ENCODE results near the gene TRIM39. TPM values are rescaled to one million over a fixed set of nuclear protein-coding genes. Genes with fewer than 3 reads are reported as not detected.

The TRIM39 gene
- total RNA-seq, 6 donors from 2014 or later: 12.2 to 23.3 (median 16.2) TPM

DNA sequence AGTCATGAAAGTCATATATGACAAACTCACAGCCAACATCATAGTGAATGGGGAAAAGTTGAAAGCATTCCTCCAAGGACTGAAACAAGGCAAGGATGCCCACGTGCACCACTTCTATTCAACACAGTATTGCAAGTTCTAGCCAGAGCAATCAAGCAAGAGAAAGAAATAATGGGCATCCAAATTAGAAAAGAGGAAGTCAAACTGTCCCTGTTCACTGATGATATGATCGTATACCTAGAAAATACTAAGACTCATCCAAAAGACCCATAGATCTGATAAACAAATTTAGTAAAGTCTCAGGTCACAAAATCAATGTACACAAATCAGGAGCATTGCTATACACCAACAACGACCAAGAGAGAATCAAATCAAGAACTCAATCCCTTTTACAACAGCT is 59.4 kb downstream of the TRIM39 start:
- Histone ChIP-seq H3K9me3 (no peaks in the 10 kb centered on the region), H3K27me3 (peaks cover 0 to 3% (median 0%) of the 10 kb centered on the region in 4 donors), H3K4me3 (no peak overlapping the region), H3K36me3 (no peaks in the 10 kb centered on the region), H3K27ac (no peak overlapping the region), H3K4me1 (no peaks in the 10 kb centered on the region)
- WGBS, 2 donors: 37 to 43% methylated on average over 3 of the region's 3 CpGs
- no peak for DNase-seq
- no peak for ATAC-seq (ENCODE audit: low FRiP score in 2 of 2)
- TF ChIP-seq EP300 (IDR thresholded peaks at IDR 0.05): no peak
- no peak for TF ChIP-seq POLR2A (IDR thresholded peaks at IDR 0.05)

DNA sequence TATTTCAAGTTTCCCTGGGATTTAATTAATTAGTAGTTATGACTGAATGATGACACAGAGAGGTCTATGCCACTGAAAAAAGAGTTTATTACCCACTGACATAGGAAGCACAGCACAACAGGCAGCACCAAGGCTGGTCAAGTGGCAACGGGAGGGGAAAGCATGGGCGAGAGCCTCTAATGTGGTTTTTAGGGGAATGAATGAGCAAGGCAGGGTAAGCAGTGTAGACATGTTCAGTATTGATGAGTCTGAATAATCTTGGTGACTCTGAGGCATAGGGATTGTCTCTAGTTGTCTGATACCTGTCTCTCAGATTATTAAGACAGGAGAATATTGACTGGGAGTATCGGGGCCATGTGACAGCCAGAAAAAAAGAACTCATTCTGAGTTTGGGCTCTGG is 64.5 kb downstream of the TRIM39 start:
- WGBS, 2 donors: 68 to 69% methylated on average over 3 of the region's 3 CpGs
- H3K27ac ChIP-seq: no peak overlapping the region
- H3K27me3 ChIP-seq: peaks cover 0 to 2% (median 0%) of the 10 kb centered on the region in 4 donors
- no peak for TF ChIP-seq EP300 (IDR thresholded peaks at IDR 0.05)
- no peak for TF ChIP-seq POLR2A (IDR thresholded peaks at IDR 0.05)
- TF ChIP-seq, protein P1, sequence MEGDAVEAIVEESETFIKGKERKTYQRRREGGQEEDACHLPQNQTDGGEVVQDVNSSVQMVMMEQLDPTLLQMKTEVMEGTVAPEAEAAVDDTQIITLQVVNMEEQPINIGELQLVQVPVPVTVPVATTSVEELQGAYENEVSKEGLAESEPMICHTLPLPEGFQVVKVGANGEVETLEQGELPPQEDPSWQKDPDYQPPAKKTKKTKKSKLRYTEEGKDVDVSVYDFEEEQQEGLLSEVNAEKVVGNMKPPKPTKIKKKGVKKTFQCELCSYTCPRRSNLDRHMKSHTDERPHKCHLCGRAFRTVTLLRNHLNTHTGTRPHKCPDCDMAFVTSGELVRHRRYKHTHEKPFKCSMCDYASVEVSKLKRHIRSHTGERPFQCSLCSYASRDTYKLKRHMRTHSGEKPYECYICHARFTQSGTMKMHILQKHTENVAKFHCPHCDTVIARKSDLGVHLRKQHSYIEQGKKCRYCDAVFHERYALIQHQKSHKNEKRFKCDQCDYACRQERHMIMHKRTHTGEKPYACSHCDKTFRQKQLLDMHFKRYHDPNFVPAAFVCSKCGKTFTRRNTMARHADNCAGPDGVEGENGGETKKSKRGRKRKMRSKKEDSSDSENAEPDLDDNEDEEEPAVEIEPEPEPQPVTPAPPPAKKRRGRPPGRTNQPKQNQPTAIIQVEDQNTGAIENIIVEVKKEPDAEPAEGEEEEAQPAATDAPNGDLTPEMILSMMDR (IDR thresholded peaks at IDR 0.05): no peak
- TF ChIP-seq POLR2AphosphoS5 (IDR thresholded peaks at IDR 0.05): no peak
- ATAC-seq (ENCODE audit: low FRiP score in 2 of 2) (no peak), DNase-seq (no peak)
- H3K36me3 ChIP-seq: no peaks in the 10 kb centered on the region
- no peaks in the 10 kb centered on the region for H3K4me1 ChIP-seq
- no peaks in the 10 kb centered on the region for H3K9me3 ChIP-seq
- H3K4me3 ChIP-seq: no peak overlapping the region

Small RNA genes within 50 kb of the gene (small RNA-seq; reads per million reads assigned to genes)
- 0 reads per million in 4 donors for gene HLA-N

Other genes with a start within 250 kb of the TRIM39 start
- gene TRIM31, start 213.8 kb upstream of the TRIM39 start, total RNA-seq: under 1 TPM in 2 of 6 donors, not detected in 4; 0.17 to 0.79 TPM
- gene TRIM40, start 190.8 kb upstream of the TRIM39 start, total RNA-seq: not detected
- gene TRIM10, start 165.7 kb upstream of the TRIM39 start, total RNA-seq: 1 to 10 TPM in 1 of 6 donors, under 1 TPM in 3, not detected in 2; 0.07 to 1.4 (median 0.13) TPM
- 1 to 10 TPM in 1 of 6 donors, under 1 TPM in 1, not detected in 4; 0.30 to 1.0 TPM for gene TRIM15, start 163.4 kb upstream of the TRIM39 start, total RNA-seq
- 10 to 100 TPM; 38.4 to 67.1 (median 53.8) TPM for gene TRIM26, start 113.5 kb upstream of the TRIM39 start, total RNA-seq
- 10 to 100 TPM; 34.6 to 72.4 (median 45.5) TPM for gene RPP21, start 18.2 kb downstream of the TRIM39 start, total RNA-seq
- gene HLA-E, start 162.6 kb downstream of the TRIM39 start, total RNA-seq: 1,000 to 10,000 TPM in 2 of 6 donors, 100 to 1,000 TPM in 4; 553 to 1,296 (median 975) TPM
- 10 to 100 TPM; 30.4 to 60.6 (median 51.2) TPM for gene GNL1, start 229.6 kb downstream of the TRIM39 start, total RNA-seq
- 10 to 100 TPM in 1 of 6 donors, 1 to 10 TPM in 5; 6.0 to 13.6 (median 7.0) TPM for gene PRR3, start 230.4 kb downstream of the TRIM39 start, total RNA-seq
- 10 to 100 TPM; 41.2 to 57.6 (median 52.9) TPM for gene ABCF1, start 244.5 kb downstream of the TRIM39 start, total RNA-seq